HepG2 (cell line): Measurements from ENCODE around the gene SIRT5. TPM values are rescaled to one million over a fixed set of nuclear protein-coding genes. Genes with fewer than 3 reads are reported as not detected.

Source experiments
- CREBL2 ChIP-seq: sonication (generic); formaldehyde crosslinking; IDR thresholded peaks from 2 replicates; pipeline ENCODE4 v1.8.1; 2023; ENCODE audit warnings: missing genetic modification reagents, mild to moderate bottlenecking, borderline replicate concordance
- DNMT1 ChIP-seq: sonication (generic); formaldehyde crosslinking; IDR thresholded peaks from 2 replicates; pipeline ENCODE4 v1.5.1; 2020; ENCODE audit warnings: mild to moderate bottlenecking, missing genetic modification reagents
- ELK4 ChIP-seq: sonication (generic); formaldehyde crosslinking; IDR thresholded peaks from 2 replicates; pipeline ENCODE4 v1.9.0; 2021; ENCODE audit warnings: missing genetic modification reagents, borderline replicate concordance
- FOXO4 ChIP-seq: sonication (generic); formaldehyde crosslinking; conservative IDR thresholded peaks from 2 replicates; pipeline ENCODE4 v1.8.1; 2023; ENCODE audit warnings: missing genetic modification reagents
- GATAD1 ChIP-seq: IDR thresholded peaks from 2 replicates; pipeline ENCODE4 v1.6.1; 2016; ENCODE audit warnings: missing genetic modification reagents, missing compliant biosample characterization
- HINFP ChIP-seq: sonication (generic); formaldehyde crosslinking; IDR thresholded peaks from 2 replicates; pipeline ENCODE4 v1.4.0; 2020; ENCODE audit warnings: low read depth, mild to moderate bottlenecking, missing genetic modification reagents
- HOXD1 ChIP-seq: sonication (generic); formaldehyde crosslinking; IDR thresholded peaks from 2 replicates; pipeline ENCODE4 v1.5.0; 2020; ENCODE audit warnings: missing genetic modification reagents
- LCORL ChIP-seq, 2 experiments: fragments of 450-650 bp in 1 of 2; sonication (generic) in 1 of 2; formaldehyde crosslinking in 1 of 2; IDR thresholded peaks; 2 replicates each; pipeline versions ENCODE4 v1.5.0 to v1.6.1; 2017 to 2020; ENCODE audit warnings: antibody characterized with exemption in 1 of 2, missing genetic modification reagents in 1 of 2
- MIER2 ChIP-seq: IDR thresholded peaks from 2 replicates; pipeline ENCODE4 v1.6.1; 2016; ENCODE audit warnings: missing biosample characterization, missing genetic modification reagents
- PBX2 ChIP-seq: IDR thresholded peaks from 2 replicates; pipeline ENCODE4 v1.6.1; 2016; ENCODE audit warnings: control low read depth
- POLR2A ChIP-seq, 2 experiments: IDR thresholded peaks; 2 replicates each; pipeline ENCODE4 v1.6.1; 2011; ENCODE audit warnings: low read depth in 2 of 2, low read length in 2 of 2, mild to moderate bottlenecking in 1 of 2, moderate library complexity in 1 of 2; ENCODE audit not compliant: insufficient read depth in 1 of 2
- SCMH1 ChIP-seq: sonication (generic); formaldehyde crosslinking; IDR thresholded peaks from 2 replicates; pipeline ENCODE4 v1.9.0; 2021; ENCODE audit warnings: missing genetic modification reagents, mild to moderate bottlenecking, borderline replicate concordance
- SKI ChIP-seq: fragments of 450-650 bp; IDR thresholded peaks from one replicate; pipeline ENCODE4 v1.6.1; 2018; ENCODE audit warnings: mild to moderate bottlenecking; ENCODE audit not compliant: partially characterized antibody
- SMAD1 ChIP-seq: sonication (generic); formaldehyde crosslinking; IDR thresholded peaks from 2 replicates; pipeline ENCODE4 v1.4.0; 2020; ENCODE audit warnings: missing genetic modification reagents, low read depth, mild to moderate bottlenecking, borderline replicate concordance
- TAF1 ChIP-seq: sonication (generic); formaldehyde crosslinking; IDR thresholded peaks from 2 replicates; pipeline ENCODE4 v1.4.0; 2020; ENCODE audit warnings: missing genetic modification reagents
- TFDP1 ChIP-seq: IDR thresholded peaks from 2 replicates; pipeline ENCODE4 v1.6.1; 2016; ENCODE audit warnings: missing compliant biosample characterization, missing genetic modification reagents, borderline replicate concordance
- U2AF1 ChIP-seq: fragments of 200-400 bp; formaldehyde crosslinking; optimal IDR thresholded peaks from 2 replicates; pipeline ENCODE3; 2017; ENCODE audit warnings: mild to moderate bottlenecking, low read depth, low read length
- ZNF513 ChIP-seq: sonication (generic); formaldehyde crosslinking; conservative IDR thresholded peaks from 2 replicates; pipeline ENCODE4 v1.5.0; 2020; ENCODE audit warnings: missing genetic modification reagents
- ZNF557 ChIP-seq: sonication (generic); formaldehyde crosslinking; IDR thresholded peaks from 2 replicates; pipeline ENCODE4 v1.4.0; 2020; ENCODE audit warnings: missing genetic modification reagents
- ZNF672 ChIP-seq: sonication (generic); formaldehyde crosslinking; IDR thresholded peaks from 2 replicates; pipeline ENCODE4 v1.8.1; 2022; ENCODE audit warnings: missing genetic modification reagents
- ZNF709 ChIP-seq: sonication (generic); formaldehyde crosslinking; IDR thresholded peaks from 2 replicates; pipeline ENCODE4 v1.5.0; 2020; ENCODE audit warnings: mild to moderate bottlenecking, missing genetic modification reagents
- polyA plus RNA-seq, 8 experiments: library from polyadenylated mRNA; depleted of rRNA in 3 of 8; stranded (reverse) in 7 of 8; unstranded in 1 of 8; fragments of >200 nt; fragmentation: Illumina TruSeq in 4 of 8; extraction: Trizol in 4 of 8; gene quantifications; 2 replicates each; pipeline versions ENCODE4 v1.2.1 to v1.2.3, GENCODE V29; 2011 to 2016; ENCODE audit warnings: low read depth in 4 of 8, missing spikeins in 1 of 8, mixed read lengths in 1 of 8; ENCODE audit not compliant: insufficient read depth in 1 of 8
- total RNA-seq, 5 experiments: library from RNA; depleted of rRNA; stranded (reverse); fragments of >200 nt; fragmentation: Illumina TruSeq; extraction: Trizol; gene quantifications; 2 replicates each; pipeline ENCODE4 v1.2.3, GENCODE V29; 2016; ENCODE audit warnings: low read depth in 1 of 5

SIRT5 gene
- total and polyA plus RNA-seq, 2 of the 13 experiments (the other 11 are each of a cell fraction or from before 2014, with no cell fraction given): 14.1 to 16.6 TPM

GRCh38 chr6:13574149-13574570 lies 241 bp upstream of the SIRT5 start (continued):
- TF ChIP-seq GATAD1 (CRISPR knock-in tag) (no peak; the same call in 1 of the 2 replicates), U2AF1 (peak; percentile 26), ELK4 (CRISPR knock-in tag) (0 out of 2 replicates have a peak, but pooled peaks have one; percentile 19), FOXO4 (CRISPR knock-in tag) (no peak), SKI (peak; percentile 46), MIER2 (CRISPR knock-in tag) (no peak), TFDP1 (CRISPR knock-in tag) (peak; percentile 73; the same call in 1 of the 2 replicates), SMAD1 (CRISPR knock-in tag) (peak; percentile 35; the same call in 1 of the 2 replicates), DNMT1 (CRISPR knock-in tag) (peak; percentile 30; the same call in 1 of the 2 replicates), CREBL2 (CRISPR knock-in tag) (0 out of 2 replicates have a peak, but pooled peaks have one; percentile 44), HINFP (CRISPR knock-in tag) (no peak; the same call in 1 of the 2 replicates), POLR2A (IDR thresholded peaks at IDR 0.05; ENCODE audit: insufficient read depth in 1 of 2, low read depth in 2 of 2, low read length in 2 of 2) (peak in 1 of 2 experiments; percentile 84; a peak in 2 of 4 replicates), ZNF557 (CRISPR knock-in tag) (no peak), ZNF672 (CRISPR knock-in tag) (peak; percentile 19; the same call in 1 of the 2 replicates), ZNF513 (CRISPR knock-in tag) (peak; percentile 15; the same call in 1 of the 2 replicates), LCORL (IDR thresholded peaks at IDR 0.05) (no peak), LCORL (CRISPR knock-in tag; IDR thresholded peaks at IDR 0.05) (no peak), ZNF709 (CRISPR knock-in tag) (peak; percentile 1; the same call in 1 of the 2 replicates), PBX2 (CRISPR knock-in tag) (no peak), SCMH1 (CRISPR knock-in tag) (no peak), TAF1 (peak; percentile 39), HOXD1 (CRISPR knock-in tag) (0 out of 2 replicates have a peak, but pooled peaks have one; percentile 55)
